Activated CD4-positive, alpha-beta T cell treated with anti-CD3 and anti-CD28 coated beads, Interleukin-2, amount 50 U/mL, for 16 hours (primary cell): Measurements from ENCODE around the gene MKRN2OS.

ENCODE experiments used
- DNase-seq: peaks from one replicate; pipeline ENCODE4 v3.0.0-alpha.2; 2020

The MKRN2OS gene

DNA sequence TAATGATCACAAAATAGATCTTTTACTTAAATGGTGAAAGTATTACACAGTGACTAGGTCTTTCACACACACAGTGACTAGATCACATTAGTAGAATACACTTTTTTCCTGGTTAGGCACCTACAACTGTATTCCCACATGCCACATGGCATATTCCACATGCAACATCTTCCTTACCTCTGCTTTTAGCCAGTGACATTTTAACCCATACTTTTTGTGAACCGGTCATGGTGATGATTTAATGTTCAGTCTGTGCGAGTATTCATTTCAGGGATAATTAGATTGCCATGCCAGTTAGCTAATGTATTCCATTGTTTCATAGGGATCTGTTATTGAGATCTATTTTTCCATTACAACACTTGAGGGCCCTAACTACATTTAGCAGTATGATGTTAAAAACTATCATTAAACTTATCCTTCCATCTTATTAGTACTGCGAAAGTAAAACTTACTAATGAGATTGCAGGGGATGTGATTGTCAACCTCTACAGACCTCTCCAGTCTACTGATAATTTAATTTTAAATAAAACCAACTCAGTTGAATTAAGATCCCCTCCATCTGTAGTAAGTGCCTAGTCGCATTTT lies 32.7 kb downstream of the MKRN2OS start:
- DNase-seq: no peak

GRCh38 chr3:12509466-12509865 lies 35.8 kb downstream of the MKRN2OS start:
- no peak for DNase-seq

GRCh38 chr3:12508291-12508700 lies 37.0 kb downstream of the MKRN2OS start:
- no peak for DNase-seq

DNA sequence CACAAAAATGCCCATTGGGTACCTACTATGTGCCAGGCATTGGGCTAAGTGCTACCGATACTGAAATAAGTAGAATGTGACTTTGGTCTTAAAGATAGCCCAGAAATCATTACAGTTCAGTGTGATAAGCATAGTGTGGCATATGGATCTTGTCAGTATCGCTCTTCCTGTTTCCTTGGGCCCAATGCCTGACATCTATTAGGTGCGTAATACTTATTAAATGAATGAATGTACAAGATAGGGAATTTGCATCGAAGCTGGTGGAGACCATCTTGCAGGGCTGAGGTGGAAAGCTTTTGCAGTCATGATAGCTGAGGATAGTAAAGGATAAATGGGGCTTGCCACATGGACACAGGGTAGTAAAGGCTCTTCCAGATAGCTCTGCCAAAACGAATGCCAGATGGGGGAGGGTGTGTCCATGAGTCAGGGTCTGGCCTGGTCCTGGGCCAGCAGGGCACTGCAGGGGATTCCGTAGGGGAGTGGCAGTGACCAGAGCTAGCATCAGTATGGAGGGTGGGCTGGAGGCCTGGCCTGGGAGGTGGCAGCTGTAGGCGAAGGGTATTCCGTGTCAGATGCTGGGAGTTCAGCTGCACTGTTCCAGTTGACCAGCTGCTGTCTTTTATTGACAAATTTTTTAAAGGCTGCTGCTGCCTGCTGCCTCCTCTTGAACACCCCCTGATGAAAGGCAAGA lies 37.6 kb downstream of the MKRN2OS start:
- DNase-seq: no peak

- DNase-seq: no peak
Observed at GRCh38 chr3:12506201-12506709, 39.0 kb downstream of the MKRN2OS start.

DNA sequence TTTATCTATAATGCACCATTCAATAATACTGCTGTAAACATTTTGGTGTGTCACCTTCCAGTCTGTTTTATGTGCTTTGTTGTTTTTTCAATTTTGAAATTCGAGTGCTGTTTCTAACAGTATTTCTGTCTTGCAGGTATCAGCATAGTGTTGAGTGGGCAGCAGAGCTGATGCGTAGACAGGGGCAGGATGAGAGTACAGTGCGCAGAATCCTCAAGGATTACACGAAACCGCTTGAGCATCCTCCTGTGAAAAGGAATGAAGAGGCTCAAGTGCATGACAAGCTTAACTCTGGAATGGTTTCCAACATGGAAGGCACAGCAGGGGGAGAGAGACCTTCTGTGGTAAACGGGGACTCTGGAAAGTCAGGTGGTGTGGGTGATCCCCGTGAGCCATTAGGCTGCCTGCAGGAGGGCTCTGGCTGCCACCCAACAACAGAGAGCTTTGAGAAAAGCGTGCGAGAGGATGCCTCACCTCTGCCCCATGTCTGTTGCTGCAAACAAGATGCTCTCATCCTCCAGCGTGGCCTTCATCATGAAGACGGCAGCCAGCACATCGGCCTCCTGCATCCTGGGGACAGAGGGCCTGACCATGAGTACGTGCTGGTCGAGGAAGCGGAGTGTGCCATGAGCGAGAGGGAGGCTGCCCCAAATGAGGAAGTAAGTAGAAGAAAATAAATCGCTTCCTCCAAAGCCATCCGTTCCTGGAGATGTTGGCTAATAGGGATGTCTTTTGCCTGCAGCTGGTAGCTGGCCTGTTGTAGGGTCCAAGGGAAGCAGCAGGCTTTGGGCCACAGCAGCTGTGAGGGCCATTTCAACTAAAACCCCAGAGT lies 42.0 kb downstream of the MKRN2OS start:
- DNase-seq: no peak

GRCh38 chr3:12501360-12502020 lies 43.8 kb downstream of the MKRN2OS start:
- DNase-seq: no peak

DNA sequence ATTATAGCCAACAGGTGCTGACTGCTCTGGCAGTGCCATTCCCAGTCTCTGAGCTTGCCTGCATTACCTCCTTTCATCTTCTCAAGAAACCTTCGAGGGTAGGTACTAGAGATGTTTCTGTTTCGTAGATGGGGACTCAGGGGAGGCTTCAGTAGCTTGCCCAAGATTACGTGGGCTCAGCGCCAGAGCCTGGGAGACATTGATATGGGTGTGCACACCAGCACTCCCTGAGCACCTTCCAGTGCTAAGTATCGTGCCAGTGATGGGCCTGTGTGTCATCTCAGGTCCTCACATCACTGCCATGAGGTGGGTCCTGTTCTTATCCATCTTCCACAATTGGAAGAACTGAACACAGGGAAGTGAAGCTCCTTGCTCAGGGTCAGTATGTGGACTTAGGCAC lies 45.8 kb downstream of the MKRN2OS start:
- DNase-seq: no peak

- no peak for DNase-seq
Observed at GRCh38 chr3:12496453-12496761, 48.9 kb downstream of the MKRN2OS start.

GRCh38 chr3:12495749-12496452 lies 49.4 kb downstream of the MKRN2OS start:
- DNase-seq: no peak

DNA sequence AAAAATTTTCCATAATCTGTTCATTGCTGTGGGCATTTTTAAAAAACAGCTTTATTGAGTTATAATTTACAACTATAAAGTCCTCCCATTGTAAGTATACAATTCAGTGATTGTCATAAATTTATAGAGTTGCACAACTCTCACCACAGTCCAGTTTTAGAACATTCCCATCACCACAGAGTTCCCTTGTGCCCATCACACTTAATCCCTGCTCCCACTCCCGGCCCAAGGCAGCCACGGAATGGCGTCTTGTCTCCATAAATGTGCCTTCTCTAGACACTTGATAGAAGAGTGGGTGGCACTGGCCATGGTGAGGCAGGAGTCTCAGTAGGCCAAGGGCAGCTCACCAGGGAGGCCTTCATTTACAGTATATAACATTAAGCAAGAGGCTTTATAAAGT lies 54.8 kb downstream of the MKRN2OS start:
- DNase-seq: no peak

DNA sequence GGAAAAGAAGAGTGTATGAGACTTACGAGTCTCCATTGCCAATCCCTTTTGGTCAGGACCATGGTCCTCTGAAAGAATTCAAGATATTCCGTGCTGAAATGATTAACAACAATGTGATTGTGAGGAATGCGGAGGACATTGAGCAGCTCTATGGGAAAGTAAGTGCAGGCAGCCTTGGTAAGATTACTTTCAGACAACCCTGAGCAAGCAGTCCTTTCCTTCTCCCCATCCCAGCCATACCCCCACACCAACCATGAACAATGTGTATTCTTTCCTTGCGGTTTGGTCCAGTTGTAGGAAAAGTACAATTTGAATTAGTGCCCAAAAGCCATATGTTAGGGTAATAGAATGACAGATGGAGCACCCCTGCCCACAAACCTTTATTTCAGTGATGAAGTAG lies 55.5 kb downstream of the MKRN2OS start:
- no peak for DNase-seq
